IPS-18a (cell line): ENCODE data around the gene CERT1.

ENCODE experiments used
- H3K27ac ChIP-seq: one replicate; pipeline ENCODE4 v1.5.1; 2013; ENCODE audit warnings: low read length
- H3K27me3 ChIP-seq: one replicate; pipeline ENCODE4 v1.6.1; 2013; ENCODE audit warnings: mild to moderate bottlenecking, low read length; ENCODE audit not compliant: control insufficient read depth, insufficient read depth
- H3K36me3 ChIP-seq: one replicate; pipeline ENCODE4 v1.6.1; 2013; ENCODE audit warnings: low read depth, low read length; ENCODE audit not compliant: control insufficient read depth
- H3K4me1 ChIP-seq: one replicate; pipeline ENCODE4 v1.6.1; 2013; ENCODE audit warnings: low read depth, low read length; ENCODE audit not compliant: control insufficient read depth
- H3K4me3 ChIP-seq: one replicate; pipeline ENCODE4 v1.5.1; 2013; ENCODE audit warnings: low read length
- H3K9ac ChIP-seq: one replicate; pipeline ENCODE4 v1.6.1; 2013; ENCODE audit warnings: mild to moderate bottlenecking, low read length, moderate library complexity
- H3K9me3 ChIP-seq: one replicate; pipeline ENCODE4 v1.6.1; 2013; ENCODE audit warnings: low read depth, low read length; ENCODE audit not compliant: control insufficient read depth

CERT1 gene

DNA sequence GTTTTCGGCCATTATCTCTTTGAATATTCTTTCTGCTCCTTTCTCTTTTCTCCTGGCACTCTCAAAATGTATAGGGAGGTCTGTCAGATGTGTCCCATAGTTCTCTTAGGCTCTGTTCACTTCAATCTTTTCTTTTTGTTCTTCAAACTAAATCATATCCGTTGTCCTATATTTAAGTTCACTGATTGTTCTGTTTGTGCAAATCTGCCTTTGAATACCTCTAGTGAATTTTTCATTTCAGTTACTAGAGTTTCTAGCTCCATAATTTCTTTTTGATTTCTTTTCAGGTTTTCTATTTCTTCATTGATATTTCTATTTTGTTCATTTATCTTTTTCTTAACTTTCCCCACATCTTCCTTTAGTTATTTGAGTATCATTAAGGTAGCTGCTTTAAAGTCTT, 65.4 kb downstream of the CERT1 start:
- Histone ChIP-seq H3K36me3 (no peaks in the 10 kb centered on the region), H3K27me3 (no peaks in the 10 kb centered on the region), H3K4me1 (peaks cover 2% of the 10 kb centered on the region), H3K9me3 (no peaks in the 10 kb centered on the region), H3K4me3 (no peak overlapping the region), H3K27ac (no peak overlapping the region), H3K9ac (no peak overlapping the region)

DNA sequence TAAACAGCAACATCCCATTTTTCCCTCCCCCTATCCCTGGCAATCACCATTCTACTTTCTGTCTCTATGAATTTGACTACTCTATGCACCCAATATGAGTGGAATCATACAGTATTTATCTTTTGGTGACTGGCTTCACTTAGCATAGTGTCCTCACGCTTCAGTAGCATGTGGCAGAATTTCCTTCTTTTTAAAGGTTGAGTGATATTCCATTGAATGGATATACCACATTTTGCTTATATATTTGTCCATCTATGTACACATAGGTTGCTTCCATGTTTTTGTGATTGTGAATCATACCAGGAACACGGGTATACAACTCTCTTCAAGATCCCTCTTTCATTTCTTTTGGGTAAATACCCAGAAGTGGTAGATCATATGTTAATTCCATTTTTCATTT, 69.9 kb downstream of the CERT1 start:
- no peak overlapping the region for H3K4me3 ChIP-seq
- H3K9ac ChIP-seq, result no peak overlapping the region
- no peaks in the 10 kb centered on the region for H3K9me3 ChIP-seq
- H3K27ac ChIP-seq, result no peak overlapping the region
- H3K36me3 ChIP-seq, result no peaks in the 10 kb centered on the region
- H3K27me3 ChIP-seq, result no peaks in the 10 kb centered on the region
- H3K4me1 ChIP-seq, result no peaks in the 10 kb centered on the region

DNA sequence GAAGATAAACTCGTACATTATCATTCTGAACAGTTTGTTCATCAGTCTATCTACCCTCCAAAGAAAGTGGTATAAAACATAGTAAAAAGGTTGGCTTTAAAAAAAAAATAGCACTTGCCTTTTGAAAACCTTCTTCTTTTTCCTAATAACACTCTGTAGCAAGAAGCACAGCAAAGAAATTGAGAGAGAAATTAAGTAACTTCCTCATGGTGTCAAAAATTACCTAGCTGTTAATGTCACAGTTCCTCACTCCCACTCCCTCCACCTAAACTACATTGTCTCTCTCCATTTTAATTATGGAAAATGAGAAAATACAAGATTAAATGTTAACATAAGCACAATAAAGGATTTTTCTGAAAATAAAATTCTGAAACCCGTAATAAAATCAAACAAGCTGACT, 72.2 kb downstream of the CERT1 start:
- H3K4me1 ChIP-seq, result no peaks in the 10 kb centered on the region
- no peak overlapping the region for H3K9ac ChIP-seq
- H3K36me3 ChIP-seq, result no peaks in the 10 kb centered on the region
- H3K9me3 ChIP-seq, result no peaks in the 10 kb centered on the region
- no peaks in the 10 kb centered on the region for H3K27me3 ChIP-seq
- no peak overlapping the region for H3K27ac ChIP-seq
- no peak overlapping the region for H3K4me3 ChIP-seq

DNA sequence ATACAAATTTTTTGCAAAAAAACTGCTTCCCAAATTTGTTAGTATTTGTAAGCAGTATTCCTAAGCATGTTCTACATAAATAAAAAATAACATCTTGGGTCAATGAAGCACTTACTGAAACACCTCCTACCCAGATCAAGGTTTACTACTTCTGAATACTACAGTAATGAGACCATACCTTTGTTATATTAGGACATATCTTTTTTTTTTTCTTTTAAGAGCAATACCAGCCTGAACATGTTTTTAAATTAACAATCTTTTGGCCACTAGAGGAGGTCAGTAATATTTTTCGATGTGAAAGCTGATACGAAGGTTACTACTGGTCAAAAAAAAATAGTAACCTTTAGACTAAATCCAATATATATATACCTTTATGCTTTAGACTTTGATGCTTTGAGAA, 72.7 kb downstream of the CERT1 start:
- Histone ChIP-seq H3K4me3 (no peak overlapping the region), H3K36me3 (no peaks in the 10 kb centered on the region), H3K27me3 (no peaks in the 10 kb centered on the region), H3K4me1 (no peaks in the 10 kb centered on the region), H3K9me3 (no peaks in the 10 kb centered on the region), H3K27ac (no peak overlapping the region), H3K9ac (no peak overlapping the region)

DNA sequence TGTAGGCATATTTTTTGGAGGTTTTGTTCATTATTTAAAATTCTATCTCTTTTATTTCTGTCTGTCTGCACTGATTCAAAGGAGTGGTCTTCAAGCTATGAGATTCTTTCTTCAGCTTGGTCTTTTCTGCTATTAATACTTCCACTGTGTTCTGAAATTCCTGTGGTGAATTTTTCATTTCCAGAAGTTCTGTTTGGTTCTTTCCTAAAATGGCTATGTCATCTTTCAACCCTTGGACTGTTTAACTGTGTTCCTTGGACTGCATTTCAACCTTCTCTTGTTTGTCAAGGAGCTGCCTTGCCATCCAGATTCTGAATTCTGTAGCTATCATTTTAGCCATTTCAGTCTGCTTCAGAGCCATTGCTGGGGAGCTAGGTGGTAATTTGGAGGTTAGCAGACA, 76.3 kb downstream of the CERT1 start:
- Histone ChIP-seq H3K9me3 (no peaks in the 10 kb centered on the region), H3K9ac (no peak overlapping the region), H3K27ac (no peak overlapping the region), H3K36me3 (no peaks in the 10 kb centered on the region), H3K4me3 (no peak overlapping the region), H3K4me1 (no peaks in the 10 kb centered on the region), H3K27me3 (no peaks in the 10 kb centered on the region)

DNA sequence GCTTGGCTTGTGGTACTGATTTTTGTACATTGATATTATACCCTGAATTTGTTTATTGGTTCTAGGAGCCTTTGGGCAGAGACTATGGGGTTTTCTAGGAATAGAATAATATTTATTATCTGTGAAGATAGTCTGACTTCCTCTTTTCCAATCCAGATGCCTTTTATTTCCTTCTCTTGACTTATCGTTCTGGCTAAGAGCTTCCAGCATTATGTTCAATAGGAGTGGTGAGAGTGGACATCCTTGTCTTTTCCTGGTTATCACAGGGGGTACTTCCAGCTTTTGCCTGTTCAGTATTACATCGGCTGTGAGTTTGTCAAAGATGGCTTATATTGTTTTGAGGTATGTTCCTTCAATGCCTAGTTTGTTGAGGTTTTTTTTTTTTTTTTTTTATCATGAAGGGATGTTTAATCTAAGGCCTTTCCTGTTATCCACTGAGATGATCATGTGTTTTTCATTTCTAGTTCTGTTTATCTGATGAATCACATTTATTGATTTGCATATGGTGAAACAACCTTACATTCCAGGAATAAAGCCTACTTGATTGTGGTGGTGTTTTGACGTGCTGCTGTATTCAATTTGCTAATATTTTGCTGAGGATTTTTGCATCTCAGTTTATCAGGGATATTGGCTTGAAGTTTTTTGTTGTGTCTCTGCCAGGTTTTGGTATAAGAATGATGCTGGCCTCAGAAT, 77.5 kb downstream of the CERT1 start:
- Histone ChIP-seq H3K36me3 (no peaks in the 10 kb centered on the region), H3K27me3 (no peaks in the 10 kb centered on the region), H3K9me3 (no peaks in the 10 kb centered on the region), H3K4me1 (no peaks in the 10 kb centered on the region), H3K27ac (no peak overlapping the region), H3K4me3 (no peak overlapping the region), H3K9ac (no peak overlapping the region)

DNA sequence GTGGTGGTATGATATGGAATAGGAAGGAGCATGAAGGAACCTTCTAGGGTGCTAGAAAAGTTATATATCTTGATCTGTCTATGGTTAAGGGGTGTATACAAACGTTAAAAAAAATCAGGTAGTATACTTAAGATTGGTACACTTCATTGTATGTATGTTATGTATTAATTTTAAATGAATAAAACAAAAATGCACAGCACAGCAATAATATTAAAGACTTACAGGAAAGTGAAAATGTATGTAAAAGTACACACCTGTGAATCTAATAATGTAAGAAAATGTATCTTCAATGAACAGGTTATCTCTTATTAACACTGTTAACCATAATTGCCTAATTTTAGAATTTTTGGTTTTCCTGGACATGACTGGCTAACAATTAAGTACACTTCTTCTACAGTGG, 97.2 kb downstream of the CERT1 start:
- Histone ChIP-seq H3K27me3 (no peaks in the 10 kb centered on the region), H3K36me3 (peaks cover 7% of the 10 kb centered on the region), H3K4me1 (peaks cover 13% of the 10 kb centered on the region), H3K9me3 (no peaks in the 10 kb centered on the region), H3K9ac (no peak overlapping the region), H3K27ac (no peak overlapping the region), H3K4me3 (no peak overlapping the region)

DNA sequence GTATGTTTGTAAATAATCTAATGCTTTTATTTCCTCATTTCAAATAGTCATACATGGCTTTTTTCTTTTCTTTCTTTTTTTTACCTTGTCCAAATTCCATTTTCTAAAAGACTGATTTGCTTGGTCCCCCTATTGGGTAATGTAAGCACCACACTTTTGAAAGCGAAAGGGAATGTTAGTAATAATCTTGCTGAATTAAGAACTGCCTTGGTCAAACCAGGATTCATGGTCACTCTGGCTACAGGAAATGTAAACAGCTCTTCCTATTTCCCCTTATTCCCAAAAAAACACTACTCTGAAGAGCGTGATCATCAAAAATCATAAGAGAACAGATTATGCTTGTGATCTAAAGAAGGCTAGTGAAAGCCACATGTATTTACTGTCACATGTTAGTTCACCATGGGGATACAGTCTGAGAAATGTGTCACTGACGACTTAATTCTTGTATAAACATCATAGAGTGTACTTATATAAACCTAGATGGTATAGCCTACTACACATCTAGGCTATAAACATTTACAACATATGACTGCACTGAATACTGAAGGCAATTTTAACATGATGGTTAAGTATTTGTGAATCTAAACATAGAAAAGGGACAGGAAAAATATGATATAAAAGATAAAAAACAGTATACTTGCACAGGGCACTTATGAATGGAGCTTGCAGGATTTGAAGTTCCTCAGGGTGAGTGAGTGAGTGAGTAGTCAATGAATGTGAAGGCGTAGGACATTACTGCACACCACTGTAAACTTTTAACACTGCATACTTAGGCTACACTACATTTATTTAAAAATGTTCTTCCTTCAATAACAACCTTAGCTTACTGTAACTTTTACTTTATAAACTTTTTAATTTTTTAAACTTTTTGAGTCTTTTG, 99.1 kb downstream of the CERT1 start:
- peaks cover 4% of the 10 kb centered on the region for H3K36me3 ChIP-seq

DNA sequence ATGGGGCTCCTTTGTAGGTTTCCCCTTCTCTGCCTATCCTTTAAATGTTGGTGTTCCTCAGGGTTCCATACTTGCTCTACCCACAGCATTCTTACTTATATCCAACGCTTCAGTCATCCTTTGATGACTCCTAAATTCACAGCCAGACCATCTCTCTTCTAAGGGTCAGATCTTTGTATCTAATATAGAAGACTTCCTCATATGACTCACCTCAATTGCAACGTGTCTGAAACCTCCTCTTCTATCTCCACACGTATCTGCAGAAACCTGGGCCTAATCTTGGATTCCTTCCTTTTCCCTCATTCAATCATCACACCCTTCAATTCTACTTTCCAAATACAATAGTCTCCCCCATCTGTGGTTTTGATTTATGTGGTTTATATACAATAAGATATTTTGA, 106.1 kb downstream of the CERT1 start:
- Histone ChIP-seq H3K9ac (no peak overlapping the region), H3K4me1 (no peaks in the 10 kb centered on the region), H3K27ac (no peak overlapping the region), H3K9me3 (no peaks in the 10 kb centered on the region), H3K4me3 (no peak overlapping the region), H3K36me3 (peaks cover 8% of the 10 kb centered on the region), H3K27me3 (peaks cover 7% of the 10 kb centered on the region)

More for the DNA sequence above, 99.1 kb downstream of the CERT1 start:
- Histone ChIP-seq H3K27ac (no peak overlapping the region), H3K27me3 (no peaks in the 10 kb centered on the region), H3K9me3 (no peaks in the 10 kb centered on the region), H3K4me3 (no peak overlapping the region), H3K9ac (no peak overlapping the region), H3K4me1 (peaks cover 13% of the 10 kb centered on the region)

DNA sequence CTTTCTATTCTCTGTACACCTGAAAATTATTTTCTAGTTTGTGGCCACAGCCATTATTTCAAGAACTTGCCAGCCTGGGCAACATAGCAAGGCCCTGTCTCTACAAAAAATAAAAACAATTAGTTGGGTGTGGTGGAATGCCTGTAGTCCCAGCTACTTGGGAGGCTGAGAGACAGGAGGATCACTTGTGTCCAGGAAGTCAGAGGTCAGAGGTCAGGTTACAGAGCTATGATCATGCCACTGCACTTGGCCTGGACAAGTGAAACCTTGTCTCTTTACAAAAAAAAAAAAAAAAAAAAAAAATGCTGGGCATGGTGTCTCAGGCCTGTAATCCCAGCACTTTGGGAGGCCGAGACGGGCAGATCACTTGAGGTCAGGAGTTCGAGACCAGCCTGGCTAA, 116.2 kb downstream of the CERT1 start:
- H3K36me3 ChIP-seq, result peaks cover 8% of the 10 kb centered on the region
- no peaks in the 10 kb centered on the region for H3K4me1 ChIP-seq
- no peaks in the 10 kb centered on the region for H3K9me3 ChIP-seq

DNA sequence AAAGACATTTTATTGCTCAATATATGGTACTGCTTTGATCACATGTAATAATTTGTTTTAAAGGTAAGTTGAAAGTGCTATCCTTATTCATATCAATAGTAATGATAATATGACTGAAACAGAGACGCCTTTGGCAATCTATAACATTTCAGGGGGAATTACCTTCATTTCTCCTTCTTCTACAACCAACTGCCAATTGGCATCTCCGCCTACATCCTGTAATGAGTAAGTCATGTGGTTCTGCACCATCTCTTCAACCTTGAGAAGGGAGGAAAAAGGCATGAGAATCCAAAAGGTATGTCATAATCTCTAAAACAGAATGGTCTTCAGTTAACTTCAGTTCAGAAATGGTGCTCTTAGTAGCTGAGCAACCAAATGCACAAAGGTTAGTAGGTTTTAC, 122.0 kb downstream of the CERT1 start:
- Histone ChIP-seq H3K36me3 (peaks cover 10% of the 10 kb centered on the region), H3K27me3 (no peaks in the 10 kb centered on the region), H3K4me3 (no peak overlapping the region), H3K27ac (no peak overlapping the region), H3K4me1 (no peaks in the 10 kb centered on the region), H3K9ac (no peak overlapping the region), H3K9me3 (no peaks in the 10 kb centered on the region)

More for the DNA sequence above, 116.2 kb downstream of the CERT1 start:
- H3K4me3 ChIP-seq, result no peak overlapping the region
- H3K27me3 ChIP-seq, result no peaks in the 10 kb centered on the region
- no peak overlapping the region for H3K9ac ChIP-seq
- H3K27ac ChIP-seq, result no peak overlapping the region

DNA sequence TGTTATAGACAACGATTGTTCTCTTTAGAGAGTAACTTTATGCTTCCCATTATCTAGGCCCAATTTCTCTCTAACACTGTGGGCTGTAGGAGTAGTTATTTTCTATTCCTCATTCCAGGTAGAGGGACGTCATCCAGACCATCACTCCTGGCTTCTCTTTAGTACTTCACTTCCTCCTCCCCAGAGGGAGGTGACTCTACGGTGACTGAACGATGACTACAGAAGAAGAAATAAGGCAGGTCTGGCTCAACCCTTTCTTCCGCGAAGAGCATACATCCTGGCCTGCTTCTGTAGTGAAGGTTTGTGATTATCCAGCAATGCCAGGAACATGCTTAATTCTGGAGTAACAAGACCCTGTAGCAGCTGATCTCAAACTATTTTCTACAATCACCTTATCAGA, 123.6 kb downstream of the CERT1 start:
- Histone ChIP-seq H3K36me3 (peaks cover 13% of the 10 kb centered on the region), H3K27ac (no peak overlapping the region), H3K9me3 (no peaks in the 10 kb centered on the region), H3K4me3 (no peak overlapping the region), H3K27me3 (no peaks in the 10 kb centered on the region), H3K4me1 (no peaks in the 10 kb centered on the region), H3K9ac (no peak overlapping the region)
